CD4-positive, alpha-beta T cell (primary cell): Measurements from ENCODE around the gene KCNMB1. TPM values are rescaled to one million over a fixed set of nuclear protein-coding genes. Genes with fewer than 3 reads are reported as not detected.

ENCODE experiments used
- ATAC-seq: fragments of 200-7000 bp; cut with Tn5 transposase; one replicate; pipeline ENCODE4 v1.10.0; 2022; ENCODE audit warnings: mild to moderate bottlenecking; ENCODE audit not compliant: poor library complexity
- CTCF ChIA-PET: fragments of 350-600 bp; sonication (Branson Sonifier 250); formaldehyde crosslinking; loops from one replicate; lab custom pipeline; 2021; ENCODE audit warnings: antibody characterized with exemption, inconsistent platforms; lab: Charles Lee
- POLR2A ChIA-PET: fragments of 350-600 bp; sonication (Branson Sonifier 250); formaldehyde crosslinking; loops from one replicate; lab custom pipeline; 2021; ENCODE audit warnings: antibody characterized with exemption, inconsistent platforms; lab: Charles Lee
- DNase-seq, 14 experiments: peaks; one replicate each; pipeline ENCODE4 v3.0.0-alpha.2; 2013 to 2020; ENCODE audit warnings: mixed read lengths in 2 of 14
- H3K27ac ChIP-seq, 2 donors: one replicate each; pipeline versions ENCODE4 v1.5.1 to v1.7.0; 2013; ENCODE audit warnings: low read length in 2 of 2, low read depth in 1 of 2, mild to moderate bottlenecking in 1 of 2
- H3K27me3 ChIP-seq, 2 experiments: 1 replicate in 1 of 2; 2 replicates in 1 of 2; pipeline versions ENCODE4 v1.6.1 to v1.7.0; 2013; ENCODE audit warnings: low read length in 2 of 2, control low read depth in 1 of 2, mild to moderate bottlenecking in 1 of 2, moderate library complexity in 1 of 2; ENCODE audit not compliant: insufficient read depth in 2 of 2, control insufficient read depth in 1 of 2
- H3K36me3 ChIP-seq: one replicate; pipeline ENCODE4 v1.6.1; 2013; ENCODE audit warnings: low read length, control low read depth; ENCODE audit not compliant: insufficient read depth
- H3K4me1 ChIP-seq: one replicate; pipeline ENCODE4 v1.6.1; 2013; ENCODE audit warnings: low read length, control low read depth; ENCODE audit not compliant: insufficient read depth
- H3K4me3 ChIP-seq: one replicate; pipeline ENCODE4 v1.5.1; 2013; ENCODE audit warnings: mild to moderate bottlenecking, low read length, moderate library complexity
- H3K9me3 ChIP-seq, 2 experiments: 1 replicate in 1 of 2; 2 replicates in 1 of 2; pipeline versions ENCODE4 v1.6.1 to v1.7.0; 2013; ENCODE audit warnings: low read length in 2 of 2, mild to moderate bottlenecking in 2 of 2, control low read depth in 1 of 2, moderate library complexity in 1 of 2; ENCODE audit not compliant: control insufficient read depth in 1 of 2, insufficient read depth in 1 of 2
- H3K27ac Mint-ChIP-seq: one replicate; pipeline ENCODE4 v1.8.0; 2020; ENCODE audit warnings: mixed read lengths
- H3K27me3 Mint-ChIP-seq: one replicate; pipeline ENCODE4 v1.8.0; 2021; ENCODE audit warnings: mixed read lengths
- H3K36me3 Mint-ChIP-seq: one replicate; pipeline ENCODE4 v1.8.0; 2021; ENCODE audit warnings: low read depth, mixed read lengths
- H3K4me1 Mint-ChIP-seq: one replicate; pipeline ENCODE4 v1.8.0; 2021; ENCODE audit warnings: low read depth, mixed read lengths
- H3K4me3 Mint-ChIP-seq: one replicate; pipeline ENCODE4 v1.8.0; 2020; ENCODE audit warnings: mild to moderate bottlenecking, mixed read lengths
- H3K9me3 Mint-ChIP-seq: one replicate; pipeline ENCODE4 v1.8.0; 2020; ENCODE audit warnings: mixed read lengths
- CTCF ChIP-seq: fragments of 200-600 bp; IDR thresholded peaks from one replicate; pipeline ENCODE4 v1.8.0; 2022; ENCODE audit warnings: antibody characterized with exemption, mild to moderate bottlenecking
- intact Hi-C, 2 experiments: fragments of 100-400 bp; cut with DNase I in 1 of 2; cut with micrococcal nuclease in 1 of 2; formaldehyde crosslinking; loops; one replicate each; pipeline versions ENCODE4 v1.15.1 to v1.9.0; 2023 to 2025; cut with DNase I, micrococcal nuclease
- total RNA-seq, 174 experiments: library from RNA in 2 of 174; stranded (reverse) in 2 of 174; gene quantifications; one replicate each; pipeline ENCODE4 v1.2.3 and lab custom pipeline; 2021 to 2026

The KCNMB1 gene
- total RNA-seq, 2 experiments from 2014 or later: 0.06 to 0.11 TPM

- no peak for TF ChIP-seq CTCF
- Mint-ChIP-seq H3K36me3 (no peaks in the 10 kb centered on the region), H3K27ac (no peak overlapping the region), H3K9me3 (no peaks in the 10 kb centered on the region), H3K27me3 (peaks cover 4% of the 10 kb centered on the region), H3K4me1 (no peaks in the 10 kb centered on the region), H3K4me3 (no peak overlapping the region)
- intact Hi-C loops: no loop called here
- no peak overlapping the region for H3K4me3 ChIP-seq
- peaks cover 4% of the 10 kb centered on the region for H3K4me1 ChIP-seq
- DNase-seq (no peak), ATAC-seq (no peak)
- ChIA-PET POLR2A (no interaction called here), CTCF (interaction anchor here (1.1 kb wide), 1 partner anchor 9 kb away, joined by 4 read pairs; no protein-coding TSS in a partner anchor)
- no peaks in the 10 kb centered on the region for H3K27me3 ChIP-seq
- H3K36me3 ChIP-seq: no peaks in the 10 kb centered on the region
- H3K27ac ChIP-seq: no peak overlapping the region
- H3K9me3 ChIP-seq: no peaks in the 10 kb centered on the region
Measured at GRCh38 chr5:170431571-170431970, 42.4 kb upstream of the KCNMB1 start.

GRCh38 chr5:170430866-170431437, 41.8 kb upstream of the KCNMB1 start:
- H3K4me1 ChIP-seq: peaks cover 4% of the 10 kb centered on the region
- no peaks in the 10 kb centered on the region for H3K9me3 ChIP-seq
- ChIA-PET CTCF (no interaction called here), POLR2A (no interaction called here)
- ATAC-seq (no peak), DNase-seq (no peak)
- Mint-ChIP-seq H3K27me3 (peaks cover 4% of the 10 kb centered on the region), H3K4me1 (no peaks in the 10 kb centered on the region), H3K27ac (no peak overlapping the region), H3K4me3 (no peak overlapping the region), H3K36me3 (no peaks in the 10 kb centered on the region), H3K9me3 (no peaks in the 10 kb centered on the region)
- H3K27ac ChIP-seq: no peak overlapping the region
- no peaks in the 10 kb centered on the region for H3K36me3 ChIP-seq
- H3K27me3 ChIP-seq: no peaks in the 10 kb centered on the region
- no peak for TF ChIP-seq CTCF
- intact Hi-C loops: no loop called here
- H3K4me3 ChIP-seq: no peak overlapping the region

GRCh38 chr5:170430256-170430655, 41.1 kb upstream of the KCNMB1 start:
- Mint-ChIP-seq H3K9me3 (no peaks in the 10 kb centered on the region), H3K4me1 (no peaks in the 10 kb centered on the region), H3K27ac (no peak overlapping the region), H3K4me3 (no peak overlapping the region), H3K27me3 (peaks cover 4% of the 10 kb centered on the region), H3K36me3 (no peaks in the 10 kb centered on the region)
- H3K4me1 ChIP-seq: peaks cover 3% of the 10 kb centered on the region
- intact Hi-C loops: no loop called here
- TF ChIP-seq CTCF: no peak
- H3K9me3 ChIP-seq: no peaks in the 10 kb centered on the region
- DNase-seq: no peak
- H3K4me3 ChIP-seq: no peak overlapping the region
- no peaks in the 10 kb centered on the region for H3K36me3 ChIP-seq
- H3K27me3 ChIP-seq: no peaks in the 10 kb centered on the region
- no peak overlapping the region for H3K27ac ChIP-seq
- CTCF ChIA-PET: no interaction called here
- no peak for ATAC-seq
- POLR2A ChIA-PET: no interaction called here
